Medulla oblongata (tissue), 1 donor: ENCODE data around the gene KATNB1.
"Not testable (repeated sequence)": the region's sequence is repeated elsewhere in the genome, so short reads cannot be mapped to it uniquely, and the experiment has no call there.

Experiments used
- DNase-seq: peaks from one replicate; pipeline ENCODE4 v3.0.0-alpha.2; 2015; ENCODE audit errors: extremely low spot score

Gene KATNB1

GRCh38 chr16:57725151-57725550, 10.4 kb upstream of the KATNB1 start:
- no peak for DNase-seq

- no peak for DNase-seq
Observed at GRCh38 chr16:57725554-57725953, 10.0 kb upstream of the KATNB1 start.

- DNase-seq, result no peak
Observed at GRCh38 chr16:57725976-57726375, 9.6 kb upstream of the KATNB1 start.

- no peak for DNase-seq
Observed at GRCh38 chr16:57726433-57726947, 9.1 kb upstream of the KATNB1 start.

GRCh38 chr16:57727610-57728009, 8.0 kb upstream of the KATNB1 start:
- DNase-seq, result no peak

GRCh38 chr16:57728336-57729181, 7.0 kb upstream of the KATNB1 start:
- DNase-seq, result no peak

GRCh38 chr16:57729182-57729484, 6.4 kb upstream of the KATNB1 start:
- no peak for DNase-seq

GRCh38 chr16:57729852-57730251, 5.7 kb upstream of the KATNB1 start:
- DNase-seq, result not testable (repeated sequence)

GRCh38 chr16:57730771-57731730, 4.5 kb upstream of the KATNB1 start:
- no peak for DNase-seq

GRCh38 chr16:57732037-57732436, 3.5 kb upstream of the KATNB1 start:
- DNase-seq, result no peak

- no peak for DNase-seq
Observed at GRCh38 chr16:57732714-57733113, 2.9 kb upstream of the KATNB1 start.

GRCh38 chr16:57734308-57734924, 1.2 kb upstream of the KATNB1 start:
- DNase-seq, result no peak

GRCh38 chr16:57734925-57735754, 430 bp upstream of the KATNB1 start:
- peak; percentile 100 for DNase-seq

GRCh38 chr16:57736419-57737351, 1.1 kb downstream of the KATNB1 start:
- DNase-seq, result peak; percentile 56

GRCh38 chr16:57738844-57739243, 3.3 kb downstream of the KATNB1 start:
- no peak for DNase-seq

GRCh38 chr16:57739756-57740422, 4.3 kb downstream of the KATNB1 start:
- no peak for DNase-seq

- no peak for DNase-seq
Observed at GRCh38 chr16:57740423-57741071, 5.0 kb downstream of the KATNB1 start.

- DNase-seq, result no peak
Observed at GRCh38 chr16:57741660-57742191, 6.2 kb downstream of the KATNB1 start.

- DNase-seq, result no peak
Observed at GRCh38 chr16:57742543-57742942, 7.0 kb downstream of the KATNB1 start.
